MM.1S (cell line): ENCODE data around the gene METTL16.

Experiments used
- DNase-seq: peaks from one replicate; pipeline ENCODE4 v3.0.0-alpha.2; 2015
- H2AFZ ChIP-seq: fragments of 300-600 bp; sonication (generic); 2 replicates; pipeline ENCODE4 v1.6.0; 2016; ENCODE audit warnings: antibody characterized with exemption, low read length
- H3F3A ChIP-seq: fragments of 300-600 bp; sonication (generic); 2 replicates; pipeline ENCODE4 v1.6.1; 2016; ENCODE audit warnings: mild to moderate bottlenecking, antibody characterized with exemption, low read length, moderate library complexity, mixed read lengths; ENCODE audit not compliant: insufficient read depth
- H3K27ac ChIP-seq: fragments of 300-600 bp; sonication (generic); 2 replicates; pipeline ENCODE4 v1.5.1; 2016; ENCODE audit warnings: mild to moderate bottlenecking, low read length
- H3K27me3 ChIP-seq: fragments of 300-600 bp; sonication (generic); replicated peaks from 2 replicates; pipeline ENCODE4 v1.6.0; 2016; ENCODE audit warnings: low read length; ENCODE audit not compliant: insufficient read depth
- H3K36me3 ChIP-seq: fragments of 300-600 bp; sonication (generic); replicated peaks from 2 replicates; pipeline ENCODE4 v1.6.1; 2016; ENCODE audit warnings: mild to moderate bottlenecking, low read length, mixed read lengths; ENCODE audit not compliant: insufficient read depth
- H3K4me1 ChIP-seq: fragments of 300-600 bp; sonication (generic); 2 replicates; pipeline ENCODE4 v1.6.1; 2016; ENCODE audit warnings: low read length, mixed read lengths
- H3K4me2 ChIP-seq: fragments of 300-600 bp; sonication (generic); 2 replicates; pipeline ENCODE4 v1.6.0; 2016; ENCODE audit warnings: low read depth, low read length
- H3K4me3 ChIP-seq: fragments of 300-600 bp; sonication (generic); 2 replicates; pipeline ENCODE4 v1.5.1; 2016; ENCODE audit warnings: low read length, mixed read lengths
- H3K79me2 ChIP-seq: fragments of 300-600 bp; sonication (generic); 2 replicates; pipeline ENCODE4 v1.6.1; 2016; ENCODE audit warnings: mixed run types, low read length, mixed read lengths
- H3K9ac ChIP-seq: fragments of 300-600 bp; sonication (generic); 2 replicates; pipeline ENCODE4 v1.6.1; 2016; ENCODE audit warnings: low read length, mixed read lengths
- H3K9me2 ChIP-seq: fragments of 300-600 bp; sonication (generic); replicated peaks from 2 replicates; pipeline ENCODE4 v1.6.1; 2016; ENCODE audit warnings: mild to moderate bottlenecking, low read length, mixed read lengths; ENCODE audit not compliant: insufficient read depth
- H3K9me3 ChIP-seq: fragments of 300-600 bp; sonication (generic); replicated peaks from 2 replicates; pipeline ENCODE4 v1.6.1; 2016; ENCODE audit warnings: mild to moderate bottlenecking, low read length, mixed read lengths; ENCODE audit not compliant: insufficient read depth
- H4K20me1 ChIP-seq: fragments of 300-600 bp; sonication (generic); 2 replicates; pipeline ENCODE4 v1.6.1; 2016; ENCODE audit warnings: mild to moderate bottlenecking, low read length, moderate library complexity, mixed read lengths; ENCODE audit not compliant: insufficient read depth
- EZH2 ChIP-seq: fragments of 300-600 bp; sonication (generic); optimal IDR thresholded peaks from 2 replicates; pipeline ENCODE3; 2017; ENCODE audit warnings: low read depth, mild to moderate bottlenecking, antibody characterized with exemption, low read length, mixed read lengths
- EZH2phosphoT487 ChIP-seq: fragments of 300-600 bp; sonication (generic); IDR thresholded peaks from 2 replicates; pipeline ENCODE4 v1.6.1; 2018; ENCODE audit warnings: antibody characterized with exemption, low read length
- TF ChIP-seq, protein P1 (sequence below): fragments of 300-600 bp; sonication (generic); IDR thresholded peaks from 2 replicates; pipeline ENCODE4 v1.5.1; 2016; ENCODE audit warnings: antibody characterized with exemption, low read length, mixed read lengths

METTL16 gene

DNA sequence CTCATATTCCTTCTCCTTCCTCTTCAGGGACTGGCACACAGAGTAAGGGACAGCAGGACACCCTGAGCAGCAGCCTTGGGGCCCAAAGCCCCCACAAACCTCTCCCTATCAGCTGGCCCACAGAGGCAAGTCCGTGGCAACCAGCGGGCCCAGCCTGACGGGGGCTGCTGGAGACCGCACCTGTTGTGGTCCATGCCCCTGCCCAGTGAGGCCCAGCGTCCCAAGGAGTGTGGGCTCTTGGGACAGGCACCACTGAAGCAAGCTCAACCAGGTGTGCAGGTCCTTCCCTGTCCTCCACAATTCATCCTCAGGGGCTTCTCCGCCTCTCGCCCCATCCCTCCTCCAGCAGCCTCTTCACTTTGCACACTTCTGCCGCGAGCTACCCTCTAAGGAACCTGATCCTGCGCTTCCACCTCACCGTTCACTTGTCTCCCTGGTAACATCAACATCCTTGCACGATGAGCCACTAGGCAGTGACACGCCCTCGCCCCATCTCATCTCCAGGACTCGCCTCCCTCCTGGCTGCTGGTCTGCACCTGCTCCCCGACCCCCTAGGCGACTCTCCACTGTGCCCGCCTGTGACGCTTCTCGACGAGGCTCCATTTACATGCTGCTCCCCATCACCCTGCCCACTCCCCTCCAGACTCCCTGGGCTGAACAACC lies 123.5 kb downstream of the METTL16 start:
- Histone ChIP-seq H3K4me3 (no peak overlapping the region), H3K4me2 (no peak overlapping the region), H3K27ac (no peak overlapping the region), H3K79me2 (peaks cover 34% of the 10 kb centered on the region), H4K20me1 (no peaks in the 10 kb centered on the region), H3K9ac (no peak overlapping the region), H3K9me2 (no peaks in the 10 kb centered on the region), H2AFZ (no peak overlapping the region), H3F3A (peaks cover 23% of the 10 kb centered on the region), H3K36me3 (no peaks in the 10 kb centered on the region), H3K27me3 (no peaks in the 10 kb centered on the region), H3K9me3 (no peaks in the 10 kb centered on the region), H3K4me1 (0 out of 2 replicates have a peak, but pooled peaks cover 6% of the 10 kb centered on the region)
- no peak for TF ChIP-seq EZH2phosphoT487
- no peak for TF ChIP-seq EZH2
- TF ChIP-seq, protein P1, sequence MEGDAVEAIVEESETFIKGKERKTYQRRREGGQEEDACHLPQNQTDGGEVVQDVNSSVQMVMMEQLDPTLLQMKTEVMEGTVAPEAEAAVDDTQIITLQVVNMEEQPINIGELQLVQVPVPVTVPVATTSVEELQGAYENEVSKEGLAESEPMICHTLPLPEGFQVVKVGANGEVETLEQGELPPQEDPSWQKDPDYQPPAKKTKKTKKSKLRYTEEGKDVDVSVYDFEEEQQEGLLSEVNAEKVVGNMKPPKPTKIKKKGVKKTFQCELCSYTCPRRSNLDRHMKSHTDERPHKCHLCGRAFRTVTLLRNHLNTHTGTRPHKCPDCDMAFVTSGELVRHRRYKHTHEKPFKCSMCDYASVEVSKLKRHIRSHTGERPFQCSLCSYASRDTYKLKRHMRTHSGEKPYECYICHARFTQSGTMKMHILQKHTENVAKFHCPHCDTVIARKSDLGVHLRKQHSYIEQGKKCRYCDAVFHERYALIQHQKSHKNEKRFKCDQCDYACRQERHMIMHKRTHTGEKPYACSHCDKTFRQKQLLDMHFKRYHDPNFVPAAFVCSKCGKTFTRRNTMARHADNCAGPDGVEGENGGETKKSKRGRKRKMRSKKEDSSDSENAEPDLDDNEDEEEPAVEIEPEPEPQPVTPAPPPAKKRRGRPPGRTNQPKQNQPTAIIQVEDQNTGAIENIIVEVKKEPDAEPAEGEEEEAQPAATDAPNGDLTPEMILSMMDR, result no peak
- DNase-seq, result no peak

DNA sequence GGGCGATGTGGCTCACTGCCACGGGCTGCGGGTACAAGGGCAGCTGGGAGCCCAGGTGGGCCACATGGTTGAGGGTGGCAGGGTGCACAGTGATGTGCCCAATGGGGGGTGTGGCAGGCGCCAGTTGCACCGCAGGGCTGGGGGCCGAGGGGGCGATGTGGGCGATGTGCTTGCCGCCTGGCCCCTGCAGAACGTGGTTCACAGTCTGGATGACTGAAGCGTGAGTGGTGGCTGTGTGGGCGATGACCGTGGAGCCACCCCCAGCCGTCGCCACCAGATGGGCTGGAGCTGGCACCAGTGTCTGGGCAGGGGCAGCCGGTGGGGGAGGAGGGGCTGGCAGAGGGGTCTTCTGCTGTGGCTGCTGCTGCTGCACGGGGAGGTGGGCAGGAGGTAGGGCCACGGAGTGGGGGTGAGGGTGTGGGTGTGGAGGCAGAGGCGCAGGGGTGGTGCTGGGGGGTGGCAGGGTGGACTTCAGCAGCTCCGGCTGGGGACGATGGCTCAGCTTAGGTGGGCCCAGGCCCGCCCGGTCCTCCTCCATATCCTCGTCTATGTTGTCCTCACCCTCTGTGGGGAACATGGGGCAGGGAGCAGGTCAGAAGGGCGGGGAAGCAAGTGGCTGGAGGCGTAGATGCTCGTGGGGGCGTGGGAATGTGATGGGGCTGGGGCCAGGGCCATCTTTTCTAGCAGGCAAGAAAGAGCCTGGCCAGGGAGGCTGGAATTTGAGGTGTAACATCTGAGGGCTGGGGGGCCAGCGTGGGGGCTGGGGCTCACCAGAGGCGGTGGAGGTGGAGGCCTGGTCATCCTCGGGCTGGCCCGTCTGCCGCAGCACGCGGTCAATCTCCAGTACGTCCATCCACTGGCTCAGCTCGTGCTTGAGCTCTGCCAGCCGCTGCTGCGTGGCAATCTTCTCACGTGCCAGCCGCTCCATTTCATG lies 124.3 kb downstream of the METTL16 start:
- no peaks in the 10 kb centered on the region for H3K36me3 ChIP-seq
- H4K20me1 ChIP-seq, result no peaks in the 10 kb centered on the region
- no peak overlapping the region for H3K4me2 ChIP-seq
- TF ChIP-seq EZH2phosphoT487, result no peak
- no peak for TF ChIP-seq EZH2
- TF ChIP-seq, protein P1, result no peak
- H3K4me1 ChIP-seq, result 0 out of 2 replicates have a peak, but pooled peaks cover 6% of the 10 kb centered on the region
- no peaks in the 10 kb centered on the region for H3K9me3 ChIP-seq
- H2AFZ ChIP-seq, result no peak overlapping the region
- no peak for DNase-seq
- H3K27ac ChIP-seq, result no peak overlapping the region
- no peak overlapping the region for H3K9ac ChIP-seq
- H3K79me2 ChIP-seq, result peaks cover 34% of the 10 kb centered on the region
- H3F3A ChIP-seq, result peaks cover 19% of the 10 kb centered on the region
- H3K27me3 ChIP-seq, result no peaks in the 10 kb centered on the region
- no peaks in the 10 kb centered on the region for H3K9me2 ChIP-seq
- H3K4me3 ChIP-seq, result no peak overlapping the region

DNA sequence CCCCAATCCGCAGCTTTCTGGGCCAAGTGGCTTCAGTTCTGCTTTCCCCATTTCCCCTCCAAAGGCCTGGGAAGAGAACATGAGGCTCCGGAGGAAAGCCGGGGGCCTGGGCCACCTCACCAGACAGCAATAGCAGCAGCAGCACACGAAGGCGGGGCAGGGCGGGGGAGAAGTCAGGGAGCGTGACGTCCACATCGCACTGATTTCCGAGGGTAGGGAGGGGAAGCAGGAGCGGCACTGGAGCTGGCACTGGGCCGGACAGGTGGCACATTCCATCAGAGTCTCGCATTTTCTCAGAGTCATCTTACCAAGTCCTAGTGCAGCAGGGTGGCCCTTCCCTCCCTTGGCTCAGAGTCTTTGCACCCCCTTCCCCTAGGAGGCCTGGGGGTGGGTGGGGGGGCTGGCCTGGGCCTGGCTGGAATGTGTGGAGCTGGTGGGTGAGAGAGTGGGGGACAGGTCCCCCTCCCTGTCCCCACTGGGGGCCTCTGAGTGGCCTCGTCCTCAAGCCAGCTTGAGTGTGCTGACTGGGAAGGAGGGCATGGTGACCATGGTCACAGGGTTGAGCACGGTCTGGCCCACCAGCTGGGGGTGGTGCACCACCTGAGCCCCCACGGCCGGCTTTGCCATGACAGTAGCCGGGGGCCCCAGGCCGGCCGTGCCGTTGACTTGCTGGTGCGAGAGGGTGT lies 125.1 kb downstream of the METTL16 start:
- Histone ChIP-seq H3K4me3 (no peak overlapping the region), H3K4me2 (no peak overlapping the region), H3K79me2 (peaks cover 29% of the 10 kb centered on the region), H3K27me3 (no peaks in the 10 kb centered on the region), H3K36me3 (no peaks in the 10 kb centered on the region), H3F3A (0 out of 2 replicates have a peak, but pooled peaks cover 11% of the 10 kb centered on the region), H2AFZ (no peak overlapping the region), H3K9ac (no peak overlapping the region), H3K27ac (no peak overlapping the region), H3K4me1 (0 out of 2 replicates have a peak, but pooled peaks cover 5% of the 10 kb centered on the region), H3K9me3 (no peaks in the 10 kb centered on the region), H4K20me1 (no peaks in the 10 kb centered on the region), H3K9me2 (no peaks in the 10 kb centered on the region)
- no peak for DNase-seq
- TF ChIP-seq EZH2phosphoT487 (no peak), EZH2 (no peak)
- TF ChIP-seq, protein P1, result no peak
